ENCODE data around the gene ILK.

ILK gene

GRCh38 chr11:6617315-6617781 is 13.8 kb downstream of the ILK start:
- no peak for TF ChIP-seq CTCF (IDR thresholded peaks at IDR 0.05; ENCODE audit: insufficient read depth, missing control alignments)
- DNase-seq (ENCODE audit: insufficient read length, low spot score) (no peak), FAIRE-seq (no peak)

- FAIRE-seq (no peak), DNase-seq (ENCODE audit: insufficient read length, low spot score) (no peak)
- no peak for TF ChIP-seq CTCF (IDR thresholded peaks at IDR 0.05; ENCODE audit: insufficient read depth, missing control alignments)
Observed at GRCh38 chr11:6618117-6619003, 14.8 kb downstream of the ILK start.

GRCh38 chr11:6619004-6619745 is 15.6 kb downstream of the ILK start, which contains the start of gene TPP1:
Gene TPP1 (minus strand): TSS chr11:6619422. CDS start chr11:6619400, 22 bp downstream.
- TF ChIP-seq CTCF (IDR thresholded peaks at IDR 0.05; ENCODE audit: insufficient read depth, missing control alignments), result no peak
- no peak for FAIRE-seq
- peak; percentile 79 for DNase-seq (ENCODE audit: insufficient read length, low spot score)

GRCh38 chr11:6620636-6621035 is 17.1 kb downstream of the ILK start:
- no peak for TF ChIP-seq CTCF (IDR thresholded peaks at IDR 0.05; ENCODE audit: insufficient read depth, missing control alignments)
- DNase-seq (ENCODE audit: insufficient read length, low spot score) (no peak), FAIRE-seq (no peak)

- FAIRE-seq (no peak), DNase-seq (ENCODE audit: insufficient read length, low spot score) (no peak)
- TF ChIP-seq CTCF (IDR thresholded peaks at IDR 0.05; ENCODE audit: insufficient read depth, missing control alignments), result no peak
Observed at GRCh38 chr11:6621711-6622211, 18.2 kb downstream of the ILK start.

GRCh38 chr11:6622261-6623171 is 18.9 kb downstream of the ILK start:
- no peak for TF ChIP-seq CTCF (IDR thresholded peaks at IDR 0.05; ENCODE audit: insufficient read depth, missing control alignments)
- no peak for DNase-seq (ENCODE audit: insufficient read length, low spot score)
- FAIRE-seq, result no peak

All from D721Med (cell line).